ENCODE measurements around the gene SYNRG.
A peak's percentile ranks its signal among the peaks of the same experiment; 100 is the strongest.

The SYNRG gene

GRCh38 chr17:37605081-37605480 is 4.1 kb downstream of the SYNRG start:
- no peak for DNase-seq

DNA sequence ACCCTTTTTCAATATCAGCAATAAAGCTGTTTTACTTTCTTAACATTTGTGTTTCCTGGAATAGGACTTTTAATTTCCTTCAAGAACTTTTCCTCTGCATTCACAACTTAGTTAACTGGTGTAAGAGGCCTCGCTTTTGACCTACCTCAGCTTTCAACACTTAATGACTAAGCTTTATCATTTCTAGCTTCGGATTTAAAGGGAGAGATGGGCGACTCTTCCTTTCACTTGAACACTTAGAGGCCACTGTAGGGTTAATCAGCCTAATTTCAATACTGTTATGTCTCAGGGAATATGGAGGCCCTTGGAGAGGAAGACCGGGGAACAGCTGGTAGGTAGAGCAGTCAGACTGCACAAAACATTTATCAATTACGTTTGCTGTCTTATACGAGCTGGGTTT is 4.7 kb downstream of the SYNRG start:
- peak; percentile 13 for DNase-seq

DNA sequence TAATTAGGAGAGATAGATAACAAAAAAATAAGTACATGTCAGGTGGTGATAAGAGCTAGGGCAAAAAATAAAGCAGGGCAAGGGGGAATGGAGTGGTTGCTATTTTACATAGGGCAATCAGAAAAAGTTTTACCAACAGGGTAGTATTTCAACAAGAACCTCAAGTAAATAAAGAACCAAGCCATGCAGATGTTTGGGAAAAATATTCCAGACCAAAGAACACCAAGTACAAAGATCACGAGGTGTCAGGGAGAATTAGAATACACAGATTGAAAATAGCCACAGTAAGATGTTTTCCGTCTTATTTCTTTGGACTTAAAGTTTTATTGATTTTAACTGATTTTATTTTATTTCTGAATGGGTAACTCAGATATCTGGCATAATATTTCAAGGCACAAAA is 11.1 kb downstream of the SYNRG start:
- DNase-seq: no peak

DNA sequence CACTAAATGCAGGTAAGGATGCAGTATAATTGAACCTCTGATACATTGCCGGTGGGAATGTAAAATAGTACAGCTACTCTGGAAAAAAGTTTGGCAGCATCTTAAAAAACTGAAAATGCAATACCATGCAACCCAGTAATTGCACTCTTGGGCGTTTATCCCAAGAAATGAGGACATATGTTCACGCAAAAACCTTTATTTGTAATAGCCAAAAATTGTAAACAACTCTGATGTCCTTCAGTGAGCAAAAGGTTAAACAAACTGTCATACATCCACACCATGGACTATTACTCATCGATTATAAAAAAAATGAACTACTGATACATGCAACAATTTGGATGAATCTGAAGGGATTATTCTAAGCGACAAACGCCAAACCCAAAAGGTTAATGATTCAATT is 16.9 kb downstream of the SYNRG start:
- no peak for DNase-seq

DNA sequence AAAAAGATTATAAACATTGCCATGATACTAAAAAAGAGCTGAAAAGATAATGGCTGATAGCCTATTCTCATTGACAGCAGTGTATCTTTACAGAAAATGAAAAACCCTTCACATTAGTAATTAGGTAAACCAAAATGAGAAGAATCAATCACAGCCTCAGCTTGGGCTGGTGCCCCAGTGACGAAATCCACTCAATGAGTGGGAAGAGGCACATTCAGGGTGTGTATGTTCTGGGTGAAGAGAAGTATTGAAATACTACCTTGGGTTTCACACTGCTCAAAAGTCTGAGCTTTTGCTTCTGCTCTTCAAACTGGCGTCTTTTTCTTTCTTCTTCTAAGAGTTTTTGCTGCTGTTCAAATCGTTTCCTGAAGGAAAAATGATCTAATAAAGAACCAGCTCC is 24.2 kb downstream of the SYNRG start:
- no peak for DNase-seq

DNA sequence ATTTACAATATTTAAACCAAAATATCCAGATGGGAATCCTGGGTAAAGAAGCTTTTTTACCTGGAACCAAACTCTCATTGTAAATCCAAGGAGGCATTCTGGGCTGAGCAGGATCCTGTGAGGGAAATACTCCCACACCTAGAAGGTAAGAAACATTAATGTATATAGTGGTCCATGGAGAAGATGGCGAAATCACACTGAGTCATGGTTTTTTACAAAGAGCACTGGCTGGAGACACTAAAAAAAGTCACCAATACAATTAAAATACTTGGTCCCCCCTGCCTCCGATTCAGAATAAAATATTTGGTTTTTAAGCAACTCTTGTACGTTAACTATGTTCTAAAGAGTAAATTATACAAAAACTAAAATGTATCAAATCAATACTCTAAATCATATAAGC is 32.9 kb downstream of the SYNRG start:
- no peak for DNase-seq

DNA sequence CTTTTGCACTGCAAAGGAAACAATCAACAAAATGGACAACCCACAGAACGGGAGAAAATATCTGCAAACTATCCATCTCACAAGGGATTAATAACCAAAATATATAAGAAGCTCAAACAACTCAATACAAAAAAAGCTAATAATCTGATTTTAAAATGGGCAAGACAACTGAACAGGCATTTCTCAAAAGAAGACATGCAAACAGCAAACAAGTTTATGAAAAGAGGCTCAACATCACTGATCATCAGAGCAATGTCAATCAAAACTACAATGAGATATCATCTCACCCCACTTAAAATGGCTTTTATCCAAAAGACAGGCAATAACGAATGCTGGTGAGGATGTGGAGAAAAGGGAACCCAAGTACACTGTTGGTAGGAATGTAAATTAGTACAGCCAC is 34.8 kb downstream of the SYNRG start:
- DNase-seq: no peak

DNA sequence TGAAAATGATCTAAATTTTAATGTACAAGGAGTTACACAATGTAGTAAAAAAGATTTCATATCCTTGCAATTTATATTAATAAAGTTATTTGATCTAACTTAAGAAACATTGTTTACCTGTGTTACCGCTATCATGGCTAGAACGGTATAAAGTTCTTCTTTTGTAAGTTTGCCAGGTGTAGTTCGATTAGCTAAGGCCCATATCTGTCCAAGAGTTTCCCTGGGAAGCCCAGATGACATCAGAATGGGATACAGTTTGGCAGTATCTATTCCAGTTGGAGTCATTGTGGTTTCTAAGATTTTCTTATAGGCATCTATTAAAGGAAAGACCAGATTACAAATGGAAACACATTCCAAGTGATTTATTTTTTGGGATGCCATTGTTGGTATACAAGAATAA is 37.5 kb downstream of the SYNRG start:
- no peak for DNase-seq

DNA sequence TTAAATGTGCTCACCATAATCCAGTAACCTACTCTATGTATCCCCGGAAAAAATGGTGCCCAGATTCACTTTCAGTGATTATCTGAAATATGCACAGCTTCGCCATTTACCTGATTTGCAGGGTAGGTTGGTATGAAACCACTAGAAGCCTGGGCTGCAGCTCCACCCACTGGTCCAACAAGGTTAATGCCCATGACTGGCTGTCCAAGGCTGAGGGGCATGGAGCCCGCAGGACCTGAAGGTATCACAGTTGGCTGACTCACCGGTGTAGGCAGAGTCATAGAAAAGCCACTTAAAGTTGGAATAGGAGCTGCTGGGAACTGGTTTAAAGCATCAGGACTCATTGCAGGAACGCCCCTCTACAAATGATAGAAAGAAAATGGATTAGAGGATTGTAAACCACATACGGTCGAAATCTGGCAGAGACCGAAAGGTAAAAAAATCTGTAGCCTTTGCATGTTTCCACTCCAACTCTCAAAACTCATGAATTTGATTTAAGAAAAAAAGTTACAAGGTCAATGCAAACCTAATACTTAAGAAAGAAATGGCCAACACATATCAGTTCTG is 38.6 kb downstream of the SYNRG start:
- DNase-seq: peak; percentile 36

GRCh38 chr17:37568350-37569053 is 40.7 kb downstream of the SYNRG start:
- no peak for DNase-seq

- DNase-seq: no peak
These were observed 41.7 kb downstream of the SYNRG start for GRCh38 chr17:37567538-37567937.

DNA sequence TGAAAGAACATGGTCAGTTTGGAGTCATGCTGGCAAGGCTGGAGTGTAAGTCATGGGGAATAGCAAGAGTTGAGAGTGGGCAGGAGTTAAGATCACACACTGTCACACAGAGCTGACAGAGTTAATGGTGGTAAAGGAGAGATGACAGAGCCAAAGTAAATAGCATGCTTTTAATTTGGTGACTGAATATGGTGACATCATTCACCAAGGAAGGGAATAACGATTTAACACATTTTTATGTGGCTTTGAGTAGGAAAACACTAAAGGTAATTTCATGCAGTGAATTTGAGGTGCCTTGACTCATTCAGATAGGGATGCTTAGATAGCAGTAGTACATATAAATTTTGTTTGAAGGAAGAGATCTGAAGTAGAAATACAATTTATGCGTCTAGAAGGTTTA is 42.1 kb downstream of the SYNRG start:
- no peak for DNase-seq

GRCh38 chr17:37564252-37564651 is 45.0 kb downstream of the SYNRG start:
- no peak for DNase-seq

DNA sequence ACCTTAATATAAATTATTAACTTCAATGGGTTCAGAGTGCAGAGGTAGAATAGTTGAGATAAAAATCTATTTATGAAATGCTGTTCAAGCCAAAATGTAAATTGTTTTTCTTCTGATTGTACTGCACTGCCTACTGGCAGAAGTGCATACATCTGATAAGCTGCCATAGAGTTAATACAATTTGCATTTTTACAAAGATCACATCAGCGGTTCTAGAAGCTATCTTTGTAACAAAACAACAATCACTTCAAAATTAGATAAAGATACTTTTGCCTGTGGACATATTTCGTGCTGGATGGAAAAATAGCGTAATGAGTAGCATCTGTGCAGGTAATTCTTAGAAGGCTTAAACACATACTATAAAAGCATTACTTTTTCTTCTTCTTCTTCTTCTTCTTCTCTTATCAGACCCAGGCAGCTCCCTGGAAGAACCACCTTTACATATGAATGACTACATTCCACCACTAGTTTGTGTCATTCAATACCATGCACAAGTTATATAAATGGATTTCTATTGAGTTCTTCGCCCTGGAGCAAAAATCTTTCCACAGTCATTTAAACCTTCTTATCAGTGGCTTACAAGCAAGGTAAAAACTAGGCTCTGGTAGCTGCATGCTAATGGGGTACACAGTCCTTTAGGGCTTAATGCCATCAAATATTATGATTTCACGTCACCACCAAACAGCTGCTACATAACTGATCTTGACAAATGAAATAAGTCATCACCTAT is 47.0 kb downstream of the SYNRG start:
- no peak for DNase-seq

GRCh38 chr17:37558299-37558698 is 50.9 kb downstream of the SYNRG start:
- no peak for DNase-seq

DNA sequence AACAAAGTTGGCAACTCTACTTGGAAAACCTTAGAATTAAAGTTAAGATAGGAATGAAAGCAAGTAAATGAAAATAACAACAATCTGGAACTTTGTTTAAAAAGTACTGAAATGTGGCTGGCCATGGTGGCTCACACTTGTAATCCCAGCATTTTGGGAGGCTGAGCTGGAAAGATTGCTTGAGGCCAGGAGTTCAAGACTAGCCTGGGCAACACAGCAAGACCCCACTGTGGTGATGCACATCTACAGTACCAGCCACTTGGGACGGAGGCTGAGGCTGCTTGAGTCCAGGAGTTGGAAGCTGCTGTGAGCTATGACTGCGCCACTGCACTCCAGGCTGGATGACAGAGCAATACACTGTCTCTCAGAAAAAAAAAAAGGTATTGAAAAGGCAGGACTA is 51.7 kb downstream of the SYNRG start:
- DNase-seq: no peak

- DNase-seq: no peak
These were observed 53.8 kb downstream of the SYNRG start for GRCh38 chr17:37555386-37555785.

- DNase-seq: no peak
These were observed 55.7 kb downstream of the SYNRG start for GRCh38 chr17:37553401-37553966.

DNA sequence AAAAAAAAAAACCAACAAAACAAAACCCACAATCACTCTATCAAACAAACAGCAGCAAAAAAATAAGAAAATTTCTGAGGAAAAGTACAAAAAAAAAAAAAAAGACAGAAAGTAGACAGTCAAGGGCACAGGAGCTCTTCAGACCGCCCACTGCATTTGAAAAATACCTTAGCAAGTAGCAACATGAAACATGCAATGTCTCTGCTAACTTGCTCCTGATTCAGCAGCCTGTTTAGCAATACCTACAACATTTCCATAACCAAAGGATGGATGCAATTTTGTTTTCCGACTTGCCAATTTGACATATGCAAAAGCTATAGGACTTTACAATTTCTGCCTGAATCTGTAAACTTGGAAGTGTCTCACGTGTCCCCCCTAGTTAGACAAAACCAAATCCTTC is 57.4 kb downstream of the SYNRG start:
- DNase-seq: no peak

- no peak for DNase-seq
These were observed 61.2 kb downstream of the SYNRG start for GRCh38 chr17:37547986-37548385.

- DNase-seq: no peak
These were observed 62.9 kb downstream of the SYNRG start for GRCh38 chr17:37546302-37546701.

DNA sequence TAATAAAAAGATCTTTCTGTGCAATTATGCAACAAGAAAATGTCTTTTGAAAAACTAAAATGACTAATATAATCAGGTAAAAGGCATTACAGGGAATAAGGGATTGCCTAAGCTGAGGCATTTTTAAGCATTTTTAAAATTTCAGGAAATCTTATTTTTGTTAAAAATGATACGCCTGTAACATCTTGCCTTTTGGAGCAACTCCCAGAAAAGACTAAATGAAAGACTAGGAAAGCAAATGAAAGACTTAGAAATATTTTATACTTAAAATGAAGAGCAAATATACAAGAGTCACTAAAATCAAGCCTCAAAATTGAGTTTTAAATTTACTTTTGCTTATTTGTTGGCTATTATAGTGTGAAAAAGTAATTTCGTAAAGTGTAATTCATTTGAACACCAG is 63.7 kb downstream of the SYNRG start:
- no peak for DNase-seq

GRCh38 chr17:37543637-37544052 is 65.6 kb downstream of the SYNRG start:
- no peak for DNase-seq
